Hematopoietic multipotent progenitor cell treated with erythropoietin and hydrocortisone succinate and interleukin-3 and kit ligand, for 15 days (in vitro differentiated cells): Measurements from ENCODE around the gene CMTM1.
"Not testable (repeated sequence)": the region's sequence is repeated elsewhere in the genome, so short reads cannot be mapped to it uniquely, and the experiment has no call there.

Source experiments
- DNase-seq: peaks from one replicate; pipeline ENCODE4 v3.0.0-alpha.2; 2015; ENCODE audit warnings: low spot score

CMTM1 gene

DNA sequence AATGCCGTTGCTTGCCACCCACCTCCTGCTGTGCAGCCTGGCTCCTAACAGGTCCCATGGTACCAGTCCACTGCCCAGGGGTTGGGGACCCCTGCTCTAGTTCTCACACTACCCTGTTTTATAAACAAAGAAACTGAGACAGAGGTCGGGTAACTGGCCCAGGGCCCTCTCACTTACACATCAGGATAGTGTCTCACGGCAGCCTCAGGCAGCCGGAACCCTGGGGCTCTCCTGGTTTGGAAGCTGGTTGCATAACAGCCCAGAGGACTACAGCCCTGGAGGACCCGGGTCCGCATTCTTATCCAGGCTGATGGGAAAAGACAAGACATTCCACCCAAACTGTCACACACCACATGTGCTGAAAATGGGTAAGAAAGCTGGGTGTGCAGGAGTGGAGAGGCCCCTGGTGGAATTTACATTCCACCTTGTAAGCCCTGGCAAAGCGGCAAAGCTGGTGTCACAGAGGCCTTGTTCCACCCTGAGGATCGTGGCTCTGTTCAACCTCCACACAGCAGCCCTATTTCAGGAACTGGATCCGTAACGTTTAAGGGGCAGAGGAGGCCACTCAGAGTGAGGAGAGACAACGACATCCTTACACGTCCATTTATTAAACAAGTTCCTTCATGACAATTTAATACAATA lies 48.0 kb downstream of the CMTM1 start:
- DNase-seq: no peak

DNA sequence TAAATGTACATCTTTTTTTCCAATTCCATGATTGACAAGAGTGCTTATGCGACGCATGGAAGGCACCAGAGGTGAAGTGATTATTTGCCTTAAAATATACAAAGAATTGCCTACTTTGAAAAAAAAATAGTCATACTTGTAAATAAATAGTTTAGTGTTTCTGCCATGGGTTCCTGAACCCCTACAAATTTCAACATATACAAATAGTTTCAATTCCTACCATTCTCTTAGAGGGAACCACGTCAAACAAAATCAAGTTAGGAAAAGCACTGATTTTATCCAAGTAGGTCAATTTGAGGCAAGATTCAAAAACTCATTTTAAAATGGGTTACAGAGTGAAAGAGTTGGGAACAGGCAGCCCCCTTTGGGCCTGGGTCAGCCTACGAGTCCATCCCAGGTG lies 49.9 kb downstream of the CMTM1 start:
- no peak for DNase-seq

DNA sequence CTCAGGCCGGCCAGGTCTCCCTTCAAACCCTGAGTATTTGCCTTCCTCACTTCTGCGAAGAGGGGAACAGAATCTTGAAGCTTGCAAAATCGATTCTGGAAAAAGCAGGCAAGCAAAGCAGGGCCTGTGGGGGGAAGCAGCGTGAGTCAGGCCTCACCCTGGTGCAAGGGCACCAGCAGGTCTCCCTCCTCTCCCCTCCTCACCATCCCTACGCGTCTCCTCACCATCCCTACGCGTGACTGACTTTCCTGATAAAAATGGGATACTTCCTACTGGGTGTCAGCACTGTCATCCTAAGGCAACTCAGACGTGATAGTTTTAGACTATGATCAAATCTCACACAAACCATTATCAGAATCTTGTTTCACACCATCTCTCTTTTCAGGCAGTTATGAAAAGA lies 50.4 kb downstream of the CMTM1 start:
- DNase-seq: no peak

DNA sequence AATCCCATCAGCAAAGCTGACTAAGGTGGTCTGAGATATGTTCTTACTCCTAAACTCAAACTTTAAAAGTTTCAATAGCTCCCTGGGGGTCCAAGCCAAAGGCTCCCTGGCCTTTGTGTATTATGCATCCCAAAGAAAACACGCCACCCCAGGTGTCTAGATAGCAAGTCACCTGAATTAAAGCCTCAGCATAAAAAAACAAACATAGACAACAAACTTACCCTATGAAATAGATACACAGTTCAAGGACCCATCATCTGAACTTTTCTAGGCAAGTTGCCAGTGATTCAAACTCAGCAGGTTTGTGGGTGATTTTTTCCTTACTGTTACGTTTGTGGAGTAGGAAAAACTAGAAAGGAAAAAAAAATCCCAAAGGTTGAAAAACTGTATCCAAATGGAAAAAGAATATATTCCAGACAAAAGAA lies 50.8 kb downstream of the CMTM1 start:
- DNase-seq: no peak

DNA sequence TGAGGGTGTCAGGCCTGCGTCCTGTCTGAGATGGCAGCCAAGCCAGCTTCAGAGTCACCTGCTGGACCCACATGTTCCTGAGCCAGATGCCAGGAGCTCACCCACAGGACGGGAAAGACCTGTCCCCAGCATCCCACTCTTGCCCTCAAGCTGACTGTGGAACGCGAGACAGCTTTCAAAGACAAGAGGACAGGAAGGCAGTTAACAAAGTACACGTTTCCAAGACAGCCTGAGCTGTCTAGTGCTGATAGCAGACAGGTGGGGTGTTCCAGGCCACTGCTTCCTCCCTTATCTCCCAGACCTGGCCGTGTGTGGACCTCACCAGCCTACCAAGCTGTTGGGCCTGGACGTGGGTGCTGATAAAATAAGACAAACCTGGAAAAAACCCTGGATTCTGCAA lies 51.5 kb downstream of the CMTM1 start:
- no peak for DNase-seq

DNA sequence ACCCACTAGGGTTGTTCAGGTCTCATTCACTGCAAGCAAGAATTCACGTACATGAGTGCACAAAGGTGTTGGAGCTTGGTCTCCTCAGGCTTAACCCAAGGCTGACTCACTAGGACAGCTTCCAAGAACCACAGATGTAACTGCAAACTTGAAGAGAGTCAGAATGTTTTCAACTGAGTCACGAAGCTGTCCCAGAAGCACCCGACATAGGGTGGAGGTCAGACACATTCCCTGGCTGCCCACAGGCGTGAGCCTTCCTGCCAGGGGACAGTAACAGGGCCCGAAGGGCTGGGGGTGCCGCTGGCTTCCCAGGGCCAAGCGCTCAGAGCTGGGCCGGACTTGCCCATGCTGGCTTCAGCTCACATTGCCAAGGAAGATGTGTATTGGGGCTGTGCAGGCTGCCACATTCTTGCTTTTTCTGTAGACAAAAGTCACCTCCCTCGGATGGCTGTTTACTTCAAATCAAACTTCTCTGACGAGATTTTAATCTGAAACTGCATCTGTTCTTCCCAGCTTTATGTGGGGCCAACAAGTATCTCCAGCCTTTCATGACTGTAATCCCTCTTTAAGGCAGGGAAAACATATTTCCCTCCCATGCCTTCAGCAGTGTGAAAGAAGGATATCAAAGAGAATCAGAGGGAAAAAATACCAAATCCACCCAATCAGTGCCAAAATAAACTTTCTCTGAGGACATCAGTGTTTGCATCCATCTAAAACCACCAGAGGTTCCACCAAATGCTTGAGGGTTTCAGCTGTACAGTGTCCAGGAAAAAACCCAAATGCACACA lies 52.5 kb downstream of the CMTM1 start:
- DNase-seq: no peak

DNA sequence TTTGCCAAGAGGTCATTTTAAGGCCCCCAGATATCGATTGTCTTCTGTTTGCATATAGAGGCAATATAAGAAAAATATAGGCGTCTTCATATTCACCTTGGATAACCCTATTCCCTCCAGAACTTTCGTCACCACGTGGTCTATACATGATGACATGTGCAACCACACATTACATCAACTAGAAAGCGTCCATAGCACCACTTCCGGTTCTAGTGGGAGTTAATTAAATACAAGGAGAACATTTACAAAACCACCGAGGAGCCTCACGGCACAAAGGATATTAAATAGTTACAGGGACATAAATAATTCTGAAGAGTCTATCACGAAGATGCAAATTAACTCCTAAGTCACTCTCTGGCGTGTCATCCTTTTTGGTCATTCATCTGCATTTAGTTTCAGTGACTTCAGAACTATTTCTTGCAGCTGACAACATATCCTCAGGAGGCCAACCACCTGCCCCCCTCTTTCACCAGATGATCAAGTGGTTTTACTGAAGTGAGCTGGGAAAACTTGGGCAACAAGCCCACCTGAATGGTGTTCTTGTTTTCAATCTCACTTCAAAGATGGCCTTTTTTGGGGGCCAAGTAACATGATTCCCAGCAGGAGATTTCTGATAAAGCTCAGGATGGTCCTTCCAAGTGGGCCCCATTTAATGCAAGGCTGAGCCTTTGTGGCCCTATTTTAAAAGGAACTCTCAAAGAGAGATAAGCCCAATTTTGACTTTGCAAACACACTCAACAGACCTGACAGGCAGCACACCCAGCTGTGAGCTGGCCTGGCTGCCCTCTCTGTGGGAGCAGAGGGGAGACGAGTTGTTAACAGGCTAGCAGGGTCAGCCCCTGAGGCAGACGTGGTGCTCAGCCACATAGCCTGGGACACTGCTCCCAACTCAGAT lies 53.5 kb downstream of the CMTM1 start:
- no peak for DNase-seq

DNA sequence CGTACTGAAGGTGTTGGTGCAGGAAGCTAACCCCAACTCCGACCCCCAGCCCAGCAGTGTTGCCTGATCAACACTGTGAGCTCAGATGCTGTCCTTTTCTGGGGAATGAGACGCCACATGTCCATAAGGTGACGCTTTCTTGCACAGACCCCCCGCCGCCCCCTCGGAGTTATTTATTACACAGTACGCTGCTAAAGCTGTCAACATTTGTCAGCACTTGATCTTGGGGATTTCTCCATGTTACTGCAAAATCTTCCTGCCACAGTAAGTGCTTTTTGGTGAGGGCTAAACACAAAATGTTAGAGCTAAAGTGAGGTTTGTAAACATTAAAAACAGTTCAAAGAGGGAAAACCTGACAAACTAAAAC lies 54.2 kb downstream of the CMTM1 start:
- DNase-seq: no peak

DNA sequence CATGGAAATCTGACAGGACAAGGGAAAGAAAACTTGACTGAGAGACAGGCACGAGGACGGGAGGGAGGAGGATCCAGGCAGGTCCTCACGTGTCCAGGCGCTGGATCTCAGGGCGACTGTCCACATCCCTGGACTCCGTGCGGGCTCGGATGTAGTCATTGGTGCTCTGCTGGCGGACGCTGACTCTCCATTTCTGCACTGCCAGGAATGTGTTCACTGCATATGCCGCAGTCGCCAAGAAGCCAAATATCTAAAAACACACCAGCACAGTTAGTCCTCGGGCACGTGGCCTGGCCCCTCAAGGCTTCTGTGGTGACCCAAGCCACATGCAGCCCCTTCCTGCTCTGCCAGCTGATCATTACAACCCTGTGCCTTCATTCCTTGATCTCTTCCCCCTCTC lies 55.7 kb downstream of the CMTM1 start:
- no peak for DNase-seq

DNA sequence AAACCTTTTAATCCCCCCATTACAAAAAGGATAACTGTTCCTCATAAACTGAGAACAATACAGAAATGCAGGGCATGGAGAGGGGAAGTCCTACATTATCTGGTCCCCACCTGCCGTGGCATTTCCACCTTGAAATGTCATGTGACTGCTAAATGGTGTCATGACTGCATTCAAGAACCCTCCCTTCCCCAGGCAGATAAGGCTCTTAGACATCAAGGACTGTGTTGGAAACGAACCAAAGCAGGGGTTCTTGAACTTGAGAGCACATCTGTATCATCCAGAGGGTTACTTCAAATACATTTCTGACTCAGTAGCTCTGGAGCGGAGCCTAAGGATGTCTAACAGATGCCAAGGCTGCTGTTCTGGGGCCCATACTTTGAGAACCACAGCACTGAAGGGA lies 56.6 kb downstream of the CMTM1 start:
- no peak for DNase-seq

DNA sequence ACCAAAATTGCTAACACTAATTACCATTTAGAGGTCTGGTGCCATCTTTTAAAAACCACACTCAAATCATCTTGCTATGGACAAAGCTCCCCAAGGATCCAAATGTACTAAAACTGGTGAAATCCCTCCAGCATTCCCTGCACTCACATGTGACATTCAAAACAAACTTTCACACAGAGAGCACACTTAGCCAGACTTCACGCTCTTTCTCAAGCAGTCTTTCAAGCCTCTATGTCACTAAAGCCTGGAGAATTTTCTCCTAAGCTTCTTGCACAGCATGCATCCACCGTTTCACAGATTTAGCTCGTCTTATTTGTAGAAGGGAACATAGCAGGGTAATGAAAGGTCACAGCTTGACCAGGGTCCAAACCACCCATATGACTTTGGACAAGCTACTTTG lies 57.5 kb downstream of the CMTM1 start:
- no peak for DNase-seq

DNA sequence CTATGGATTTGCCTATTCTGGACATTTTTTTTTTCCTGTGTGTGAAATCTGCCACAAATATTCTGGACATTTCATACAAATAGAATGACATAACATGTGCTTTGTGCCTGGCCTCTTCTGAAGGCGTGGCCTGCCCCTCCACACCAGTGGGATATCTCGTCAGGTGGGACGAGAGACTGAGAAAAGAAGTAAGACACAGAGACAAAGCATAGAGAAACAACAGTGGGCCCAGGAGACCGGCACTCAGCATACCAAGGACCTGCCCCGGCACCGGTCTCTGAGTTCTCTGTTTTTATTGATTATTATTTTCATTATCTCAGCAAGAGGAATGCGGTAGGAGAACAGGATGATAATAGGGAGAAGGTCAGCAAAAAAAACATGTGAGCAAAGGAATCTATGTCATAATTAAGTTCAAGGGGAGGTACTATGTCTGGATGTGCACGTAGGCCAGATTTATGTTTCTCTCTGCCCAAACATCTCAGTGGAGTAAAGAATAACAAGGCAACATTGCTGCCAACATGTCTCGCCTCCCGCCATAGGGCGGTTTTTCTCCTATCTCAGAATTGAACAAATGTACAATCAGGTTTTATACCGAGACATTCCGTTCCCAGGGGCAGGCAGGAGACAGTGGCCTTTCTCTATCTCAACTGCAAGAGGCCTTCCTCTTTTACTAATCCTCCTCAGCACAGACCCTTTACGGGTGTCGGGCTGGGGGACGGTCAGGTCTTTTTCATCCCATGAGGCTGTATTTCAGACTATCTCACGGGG lies 61.6 kb downstream of the CMTM1 start:
- not testable (repeated sequence) for DNase-seq
